ENCODE measurements around the gene IDH3B. TPM values are rescaled to one million over a fixed set of nuclear protein-coding genes. Genes with fewer than 3 reads are reported as not detected.

Gene IDH3B
- total and polyA plus RNA-seq, 2 donors (not counting 1 experiment from before 2014, with no cell fraction given) = 131 to 225 TPM

- Mint-ChIP-seq H3K9me3 (ENCODE audit: insufficient read depth) (no peaks in the 10 kb centered on the region), H3K4me3 (peak overlapping the region; percentile 91), H3K27ac (peak overlapping the region; percentile 91), H3K27me3 (no peaks in the 10 kb centered on the region), H3K4me1 (peaks cover 25% of the 10 kb centered on the region)
- peak overlapping the region; percentile 81 to 86 (median 85) for H3K4me3 ChIP-seq (ENCODE audit: control extremely low read depth in 1 of 5, extremely low read depth in 1 of 5, insufficient read depth in 1 of 5, low read depth in 2 of 5, low read length in 4 of 5)
- H3K79me2 ChIP-seq (ENCODE audit: control insufficient read depth, insufficient read depth, low read length) = peaks cover 27% of the 10 kb centered on the region
- peaks cover 19 to 20% of the 10 kb centered on the region in 2 donors for H3K4me1 ChIP-seq (ENCODE audit: control insufficient read depth in 2 of 2, insufficient read depth in 2 of 2, low read length in 2 of 2)
- no peak overlapping the region for H2AFZ ChIP-seq (ENCODE audit: insufficient read depth, low read depth, low read length, poor library complexity, severe bottlenecking)
- H3K27me3 ChIP-seq (replicated peaks in 1 of 4; ENCODE audit: control extremely low read depth in 1 of 4, control insufficient read depth in 3 of 4, insufficient read depth in 4 of 4, low read length in 3 of 4) = no peaks in the 10 kb centered on the region
- ChIA-PET POLR2A (interaction anchor here (1.1 to 4.8 kb wide), 6 partner anchors 10 to 392 kb away, joined by 3 to 57 read pairs (median 4); partner anchors contain the start of genes IDH3B, MRPS26, SNRPB and ZNF343), CTCF (interaction anchor here (1.1 to 3.9 kb wide), 3 partner anchors 10 to 201 kb away, joined by 3 to 22 read pairs (median 4); partner anchors contain the start of gene IDH3B)
- peak overlapping the region; percentile 94 for H3K4me2 ChIP-seq (replicated peaks; ENCODE audit: low read depth, low read length, poor library complexity, severe bottlenecking)
- ATAC-seq (ENCODE audit: low read depth) (no peak), DNase-seq (peak; percentile 12)
- H3K9ac ChIP-seq (ENCODE audit: low read length) = peak overlapping the region; percentile 88
- H3K9me3 ChIP-seq (ENCODE audit: control extremely low read depth in 1 of 3, control insufficient read depth in 2 of 3, insufficient read depth in 1 of 3, low read length in 2 of 3) = no peaks in the 10 kb centered on the region
- H3K36me3 ChIP-seq (replicated peaks in 1 of 2; ENCODE audit: control extremely low read depth in 1 of 2, control insufficient read depth in 1 of 2, extremely low read depth in 1 of 2, insufficient read depth in 2 of 2, low read length in 1 of 2) = peaks cover 4 to 49% of the 10 kb centered on the region in 2 experiments
- TF ChIP-seq CTCF (IDR thresholded peaks at IDR 0.05) = no peak
- TF ChIP-seq EZH2 (IDR thresholded peaks at IDR 0.05; ENCODE audit: borderline replicate concordance, insufficient read depth, low read depth, low read length, poor library complexity, severe bottlenecking) = no peak
- peak overlapping the region; percentile 60 to 93 for H3K27ac ChIP-seq (ENCODE audit: low read length in 2 of 2)
- H4K20me1 ChIP-seq (ENCODE audit: control insufficient read depth, insufficient read depth, low read length, poor library complexity, severe bottlenecking) = peaks cover 42% of the 10 kb centered on the region
- WGBS (ENCODE audit: insufficient coverage) = 36% methylated on average over 22 of the region's 24 CpGs
- intact Hi-C loops (cut with micrococcal nuclease) = loop anchor here (2.0 kb wide), 3 partner anchors 129 to 391 kb away; partner anchors contain the start of genes PCED1A and VPS16
Observed at GRCh38 chr20:2653556-2654383, 10.2 kb downstream of the IDH3B start.
